Activated gamma-delta T cell treated with Interleukin-2 at 50 U/mL for 16 hours (primary cell): ENCODE data around the gene COPB2.
A peak's percentile ranks its signal among the peaks of the same experiment; 100 is the strongest.
"Not testable (repeated sequence)": the region's sequence is repeated elsewhere in the genome, so short reads cannot be mapped to it uniquely, and the experiment has no call there.

ENCODE experiments used
- DNase-seq: peaks from one replicate; pipeline ENCODE4 v3.0.0-alpha.2; 2020

The COPB2 gene

GRCh38 chr3:139389552-139390368, at the start of gene COPB2:
Gene COPB2, minus strand, starts transcription at chr3:139389647. Its CDS starts 97 bp downstream, at chr3:139389550.
- peak; percentile 95 for DNase-seq

- DNase-seq: no peak
These were observed 45.4 kb upstream of the COPB2 start for GRCh38 chr3:139434764-139435307.

- DNase-seq: no peak
These were observed 44.8 kb upstream of the COPB2 start for GRCh38 chr3:139434228-139434627.

GRCh38 chr3:139433089-139433488, 43.6 kb upstream of the COPB2 start:
- DNase-seq: no peak

- DNase-seq: no peak
These were observed 41.0 kb upstream of the COPB2 start for GRCh38 chr3:139430493-139430892.

GRCh38 chr3:139427283-139428060, 38.0 kb upstream of the COPB2 start:
- no peak for DNase-seq

- DNase-seq: no peak
These were observed 36.4 kb upstream of the COPB2 start for GRCh38 chr3:139425745-139426400.

GRCh38 chr3:139423232-139423631, 33.8 kb upstream of the COPB2 start:
- no peak for DNase-seq

- no peak for DNase-seq
These were observed 32.0 kb upstream of the COPB2 start for GRCh38 chr3:139421460-139421859.

GRCh38 chr3:139421040-139421439, 31.6 kb upstream of the COPB2 start:
- DNase-seq: no peak

GRCh38 chr3:139418144-139418543, 28.7 kb upstream of the COPB2 start:
- no peak for DNase-seq

GRCh38 chr3:139416275-139416674, 26.8 kb upstream of the COPB2 start:
- no peak for DNase-seq

GRCh38 chr3:139414608-139415224, 25.3 kb upstream of the COPB2 start:
- DNase-seq: no peak

- DNase-seq: not testable (repeated sequence)
These were observed 23.4 kb upstream of the COPB2 start for GRCh38 chr3:139412891-139413290.

- DNase-seq: not testable (repeated sequence)
These were observed 11.7 kb upstream of the COPB2 start for GRCh38 chr3:139401155-139401554.

GRCh38 chr3:139396707-139397106, 7.3 kb upstream of the COPB2 start:
- DNase-seq: no peak

- DNase-seq: no peak
These were observed 4.7 kb upstream of the COPB2 start for GRCh38 chr3:139394116-139394515.

GRCh38 chr3:139388821-139389551, 461 bp downstream of the COPB2 start:
- no peak for DNase-seq

- DNase-seq: no peak
These were observed 1.4 kb downstream of the COPB2 start for GRCh38 chr3:139388077-139388476.

GRCh38 chr3:139382291-139382690, 7.2 kb downstream of the COPB2 start:
- DNase-seq: not testable (repeated sequence)

- DNase-seq: no peak
These were observed 8.9 kb downstream of the COPB2 start for GRCh38 chr3:139380575-139380974.
